Epithelial cell of esophagus (primary cell): ENCODE measurements around the gene EFHC1.

Experiments
- DNase-seq: peaks from one replicate; pipeline ENCODE4 v3.0.0; 2010; ENCODE audit warnings: low read depth
- H3K4me3 ChIP-seq: 2 replicates; pipeline ENCODE4 v1.5.1; 2011; ENCODE audit warnings: mild to moderate bottlenecking, low read length, control low read depth
- CTCF ChIP-seq: IDR thresholded peaks from 2 replicates; pipeline ENCODE4 v1.5.1; 2011; ENCODE audit warnings: low read depth, mild to moderate bottlenecking, low read length, control low read depth, inconsistent platforms; ENCODE audit not compliant: insufficient read depth; ENCODE audit errors: missing control alignments

The EFHC1 gene

GRCh38 chr6:52548353-52548713 lies 128.2 kb downstream of the EFHC1 start:
- no peak for TF ChIP-seq CTCF
- H3K4me3 ChIP-seq, result no peak overlapping the region
- DNase-seq, result peak; percentile 15

GRCh38 chr6:52548999-52549398 lies 128.9 kb downstream of the EFHC1 start:
- H3K4me3 ChIP-seq, result no peak overlapping the region
- no peak for DNase-seq
- no peak for TF ChIP-seq CTCF

- no peak overlapping the region for H3K4me3 ChIP-seq
- no peak for TF ChIP-seq CTCF
- DNase-seq, result no peak
Measured at GRCh38 chr6:52549428-52549827, 129.3 kb downstream of the EFHC1 start.

GRCh38 chr6:52550014-52550575 lies 130.0 kb downstream of the EFHC1 start:
- DNase-seq, result no peak
- no peak for TF ChIP-seq CTCF
- no peak overlapping the region for H3K4me3 ChIP-seq

- DNase-seq, result no peak
- H3K4me3 ChIP-seq, result no peak overlapping the region
- TF ChIP-seq CTCF, result no peak
Measured at GRCh38 chr6:52550870-52551269, 130.7 kb downstream of the EFHC1 start.

- DNase-seq, result peak; percentile 74
- no peak overlapping the region for H3K4me3 ChIP-seq
- no peak for TF ChIP-seq CTCF
Measured at GRCh38 chr6:52551483-52552277, 131.5 kb downstream of the EFHC1 start.

- DNase-seq, result peak; percentile 45
- no peak overlapping the region for H3K4me3 ChIP-seq
- no peak for TF ChIP-seq CTCF
Measured at GRCh38 chr6:52552278-52552643, 132.1 kb downstream of the EFHC1 start.
